ENCODE measurements around the gene DACT2.

DNA sequence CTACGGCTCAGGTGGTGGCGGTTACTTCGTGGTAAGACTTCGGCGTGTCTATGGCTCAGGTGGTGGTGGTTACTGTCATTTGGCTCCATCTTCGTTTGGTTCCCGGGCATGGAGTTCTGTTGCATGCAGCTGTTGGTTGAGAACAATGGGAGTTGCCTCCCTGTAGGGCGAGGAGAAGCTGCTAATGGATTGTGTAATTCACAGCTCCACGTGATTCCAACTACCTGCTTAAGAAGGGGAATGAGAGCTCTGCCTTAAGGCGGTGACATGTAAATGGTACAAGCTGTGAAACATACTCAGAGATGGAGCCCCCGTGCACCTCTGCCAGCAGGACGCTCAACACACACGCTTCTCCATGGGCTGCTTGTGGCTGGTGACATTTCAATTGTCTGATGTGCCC is 12.4 kb upstream of the DACT2 start:
- no peak for TF ChIP-seq ARNT (IDR thresholded peaks at IDR 0.05)
- no peak for TF ChIP-seq TARDBP (IDR thresholded peaks at IDR 0.05)
- TF ChIP-seq ZNF384 (IDR thresholded peaks at IDR 0.05) = no peak
- no peak for TF ChIP-seq SUZ12 (IDR thresholded peaks at IDR 0.05)
- no peak for TF ChIP-seq L3MBTL2 (conservative IDR thresholded peaks at IDR 0.05)
- no peak for TF ChIP-seq SP1 (IDR thresholded peaks at IDR 0.05)
- TF ChIP-seq BHLHE40 (IDR thresholded peaks at IDR 0.05; ENCODE audit: borderline replicate concordance) = no peak
- TF ChIP-seq FOXM1 (IDR thresholded peaks at IDR 0.05; ENCODE audit: borderline replicate concordance) = no peak
